ENCODE data around the gene NGEF. TPM values are rescaled to one million over a fixed set of nuclear protein-coding genes. Genes with fewer than 3 reads are reported as not detected.

NGEF gene
- total RNA-seq, 1 experiment from 2014 or later = 1.9 TPM

DNA sequence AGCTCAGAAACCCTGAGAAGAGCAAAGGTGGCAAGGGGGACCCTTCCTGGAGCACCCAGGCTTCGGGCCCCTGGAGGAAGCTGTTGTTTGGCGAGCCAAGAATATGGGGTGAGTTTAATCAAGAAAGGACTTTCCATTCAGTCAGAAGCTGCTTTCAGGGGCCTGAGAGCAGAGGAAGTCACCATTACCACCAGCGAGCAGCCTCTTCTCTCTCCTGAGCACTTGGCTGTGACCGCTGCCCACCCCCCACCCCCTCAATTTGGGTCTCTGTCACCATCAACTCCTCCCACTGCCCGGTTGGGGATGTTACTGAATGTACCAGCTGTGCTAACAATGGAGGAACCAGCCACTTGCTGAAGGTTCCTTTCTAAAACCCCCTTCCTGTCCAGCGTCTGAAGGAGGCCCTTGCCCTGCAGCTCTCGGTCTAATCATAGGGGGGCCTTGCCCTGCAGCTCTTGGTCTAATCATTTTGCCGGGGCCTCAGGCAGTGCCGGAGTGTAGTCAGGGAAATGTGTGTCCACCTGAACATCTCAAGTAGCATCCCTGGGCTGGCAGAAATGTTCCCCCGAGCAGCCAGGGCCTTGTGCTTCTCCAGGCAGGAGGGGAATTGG lies 48.0 kb upstream of the NGEF start:
- no peaks in the 10 kb centered on the region for H4K20me1 ChIP-seq (ENCODE audit: control insufficient read depth, insufficient read depth, insufficient read length)
- Mint-ChIP-seq H3K27ac (peak overlapping the region in 1 of 3 experiments; percentile 19; a peak in 2 of 7 replicates), H3K4me3 (no peak overlapping the region), H3K9me3 (no peaks in the 10 kb centered on the region; a peak in 1 of 5 replicates), H3K4me1 (peaks cover 12 to 25% of the 10 kb centered on the region in 2 experiments), H3K27me3 (ENCODE audit: low read depth) (peaks cover under 1% of the 10 kb centered on the region; the same call in 1 of the 2 replicates), H3K36me3 (ENCODE audit: insufficient read depth in 1 of 3, low read depth in 3 of 3) (no peaks in the 10 kb centered on the region)
- H3K9ac ChIP-seq (ENCODE audit: extremely low read depth, insufficient read length, low read length) = no peak overlapping the region
- H3K4me2 ChIP-seq (ENCODE audit: insufficient read depth, insufficient read length, low read length) = no peak overlapping the region
- no peak for DNase-seq
- H2AK5ac ChIP-seq (ENCODE audit: insufficient read length, low read length) = no peak overlapping the region
- no peaks in the 10 kb centered on the region for H3K79me2 ChIP-seq (ENCODE audit: insufficient read depth, low read length)
- no peak overlapping the region for H2BK12ac ChIP-seq (ENCODE audit: insufficient read length, low read depth, low read length)
- H2BK20ac ChIP-seq (ENCODE audit: low read depth, low read length, poor library complexity, severe bottlenecking) = no peak overlapping the region
- H2BK5ac ChIP-seq (ENCODE audit: insufficient read length, low read length) = no peak overlapping the region
- no peak overlapping the region for H3K4ac ChIP-seq (ENCODE audit: low read depth, low read length)
- no peak overlapping the region for H2AFZ ChIP-seq (ENCODE audit: low read length)
- no peaks in the 10 kb centered on the region for H3K23me2 ChIP-seq (ENCODE audit: insufficient read length, low read depth, low read length, poor library complexity, severe bottlenecking)
- no peak overlapping the region for H2BK15ac ChIP-seq (ENCODE audit: low read depth, low read length)
- H3K79me1 ChIP-seq (ENCODE audit: insufficient read depth, low read depth, low read length, poor library complexity, severe bottlenecking) = no peaks in the 10 kb centered on the region
- TF ChIP-seq, protein P1, sequence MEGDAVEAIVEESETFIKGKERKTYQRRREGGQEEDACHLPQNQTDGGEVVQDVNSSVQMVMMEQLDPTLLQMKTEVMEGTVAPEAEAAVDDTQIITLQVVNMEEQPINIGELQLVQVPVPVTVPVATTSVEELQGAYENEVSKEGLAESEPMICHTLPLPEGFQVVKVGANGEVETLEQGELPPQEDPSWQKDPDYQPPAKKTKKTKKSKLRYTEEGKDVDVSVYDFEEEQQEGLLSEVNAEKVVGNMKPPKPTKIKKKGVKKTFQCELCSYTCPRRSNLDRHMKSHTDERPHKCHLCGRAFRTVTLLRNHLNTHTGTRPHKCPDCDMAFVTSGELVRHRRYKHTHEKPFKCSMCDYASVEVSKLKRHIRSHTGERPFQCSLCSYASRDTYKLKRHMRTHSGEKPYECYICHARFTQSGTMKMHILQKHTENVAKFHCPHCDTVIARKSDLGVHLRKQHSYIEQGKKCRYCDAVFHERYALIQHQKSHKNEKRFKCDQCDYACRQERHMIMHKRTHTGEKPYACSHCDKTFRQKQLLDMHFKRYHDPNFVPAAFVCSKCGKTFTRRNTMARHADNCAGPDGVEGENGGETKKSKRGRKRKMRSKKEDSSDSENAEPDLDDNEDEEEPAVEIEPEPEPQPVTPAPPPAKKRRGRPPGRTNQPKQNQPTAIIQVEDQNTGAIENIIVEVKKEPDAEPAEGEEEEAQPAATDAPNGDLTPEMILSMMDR (conservative IDR thresholded peaks at IDR 0.05) = no peak
- no peaks in the 10 kb centered on the region for H3K27me3 ChIP-seq (ENCODE audit: insufficient read depth, low read length)
- no peak overlapping the region for H3K14ac ChIP-seq (ENCODE audit: insufficient read depth, low read length)
- no peaks in the 10 kb centered on the region for H3K9me3 ChIP-seq (ENCODE audit: control insufficient read depth, low read depth, low read length)
- no peak overlapping the region for H4K91ac ChIP-seq (ENCODE audit: insufficient read length, low read depth, low read length)
- no CpG with 5 or more reads among the region's 10 CpGs for WGBS (ENCODE audit: extremely low coverage, insufficient read length, low lambda C conversion rate)
- no peak overlapping the region for H3K23ac ChIP-seq (ENCODE audit: insufficient read length, low read depth, low read length)
- H3K4me1 ChIP-seq (ENCODE audit: insufficient read depth, low read length) = no peaks in the 10 kb centered on the region
- H4K5ac ChIP-seq (ENCODE audit: insufficient read length, low read depth, low read length) = no peak overlapping the region
- no peak overlapping the region for H3K18ac ChIP-seq (ENCODE audit: insufficient read length, low read depth, low read length)
- no peak overlapping the region for H3K56ac ChIP-seq (ENCODE audit: insufficient read length, low read depth, low read length)
- no peak overlapping the region for H3T11ph ChIP-seq (ENCODE audit: low read length)
- no peak overlapping the region for H2BK120ac ChIP-seq (ENCODE audit: low read depth, low read length, poor library complexity, severe bottlenecking)
- H4K8ac ChIP-seq (replicated peaks; ENCODE audit: insufficient read length, low read depth, low read length) = no peak overlapping the region
- no peak overlapping the region for H3K27ac ChIP-seq (ENCODE audit: insufficient read length, low read depth, low read length)

All from H9 (cell line).